Middle frontal gyrus (tissue), 1 donor: ENCODE results near the gene GLRA1.
"Not testable (repeated sequence)": the region's sequence is repeated elsewhere in the genome, so short reads cannot be mapped to it uniquely, and the experiment has no call there.

Source experiments
- DNase-seq: peaks from one replicate; pipeline ENCODE4 v3.0.0-alpha.2; 2015; ENCODE audit warnings: low spot score; ENCODE audit errors: extremely low spot score

The GLRA1 gene

GRCh38 chr5:151917904-151918303, 6.7 kb downstream of the GLRA1 start:
- no peak for DNase-seq

- DNase-seq: no peak
These were observed 11.2 kb downstream of the GLRA1 start for GRCh38 chr5:151913425-151913824.

GRCh38 chr5:151912360-151912759, 12.3 kb downstream of the GLRA1 start:
- no peak for DNase-seq

GRCh38 chr5:151911011-151911410, 13.6 kb downstream of the GLRA1 start:
- DNase-seq: no peak

- no peak for DNase-seq
These were observed 15.0 kb downstream of the GLRA1 start for GRCh38 chr5:151909628-151910027.

GRCh38 chr5:151906246-151906645, 18.4 kb downstream of the GLRA1 start:
- DNase-seq: no peak

- no peak for DNase-seq
These were observed 19.1 kb downstream of the GLRA1 start for GRCh38 chr5:151905557-151905961.

- DNase-seq: no peak
These were observed 19.7 kb downstream of the GLRA1 start for GRCh38 chr5:151904909-151905308.

- no peak for DNase-seq
These were observed 20.5 kb downstream of the GLRA1 start for GRCh38 chr5:151904127-151904526.

GRCh38 chr5:151903243-151903653, 21.4 kb downstream of the GLRA1 start:
- no peak for DNase-seq

- DNase-seq: no peak
These were observed 22.4 kb downstream of the GLRA1 start for GRCh38 chr5:151902215-151902614.

GRCh38 chr5:151901611-151902010, 23.0 kb downstream of the GLRA1 start:
- no peak for DNase-seq

- DNase-seq: no peak
These were observed 23.8 kb downstream of the GLRA1 start for GRCh38 chr5:151900891-151901290.

GRCh38 chr5:151899399-151899798, 25.3 kb downstream of the GLRA1 start:
- no peak for DNase-seq

GRCh38 chr5:151897896-151898295, 26.8 kb downstream of the GLRA1 start:
- DNase-seq: no peak

GRCh38 chr5:151897020-151897552, 27.6 kb downstream of the GLRA1 start:
- DNase-seq: no peak

GRCh38 chr5:151896031-151896691, 28.5 kb downstream of the GLRA1 start:
- DNase-seq: no peak

- no peak for DNase-seq
These were observed 29.0 kb downstream of the GLRA1 start for GRCh38 chr5:151895660-151896030.

- not testable (repeated sequence) for DNase-seq
These were observed 31.2 kb downstream of the GLRA1 start for GRCh38 chr5:151893485-151893884.

GRCh38 chr5:151892393-151892792, 32.3 kb downstream of the GLRA1 start:
- DNase-seq: no peak

GRCh38 chr5:151890299-151890698, 34.4 kb downstream of the GLRA1 start:
- DNase-seq: no peak

- no peak for DNase-seq
These were observed 35.0 kb downstream of the GLRA1 start for GRCh38 chr5:151889614-151890013.

GRCh38 chr5:151886546-151887275, 37.9 kb downstream of the GLRA1 start:
- no peak for DNase-seq
